ENCODE data around the gene TMEM17. TPM values are rescaled to one million over a fixed set of nuclear protein-coding genes. Genes with fewer than 3 reads are reported as not detected.

The TMEM17 gene
- total and polyA plus RNA-seq, 2 of the 13 experiments (the other 11 are each of a cell fraction or from before 2014, with no cell fraction given), result 0.22 to 0.50 TPM

DNA sequence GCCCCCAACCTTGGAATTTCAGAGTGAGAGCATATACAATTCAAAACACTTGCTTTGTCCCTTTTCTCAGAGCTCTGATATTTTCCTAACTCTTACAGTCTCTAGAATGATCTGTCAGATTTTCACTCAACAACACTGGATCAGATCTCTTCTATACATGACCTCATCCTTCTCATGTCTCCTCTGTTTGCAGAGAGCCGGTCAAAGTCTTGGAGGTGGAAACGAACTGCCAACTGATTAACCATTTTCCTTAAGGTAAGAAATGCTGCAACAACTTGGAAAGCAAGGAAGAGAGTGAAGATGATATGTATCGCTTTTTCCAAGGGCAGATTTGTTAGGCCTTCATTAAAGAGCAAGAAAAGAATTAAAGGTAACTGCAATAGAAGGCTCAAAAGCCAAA is 4.9 kb downstream of the TMEM17 start (continued):
- TF ChIP-seq, protein P1, sequence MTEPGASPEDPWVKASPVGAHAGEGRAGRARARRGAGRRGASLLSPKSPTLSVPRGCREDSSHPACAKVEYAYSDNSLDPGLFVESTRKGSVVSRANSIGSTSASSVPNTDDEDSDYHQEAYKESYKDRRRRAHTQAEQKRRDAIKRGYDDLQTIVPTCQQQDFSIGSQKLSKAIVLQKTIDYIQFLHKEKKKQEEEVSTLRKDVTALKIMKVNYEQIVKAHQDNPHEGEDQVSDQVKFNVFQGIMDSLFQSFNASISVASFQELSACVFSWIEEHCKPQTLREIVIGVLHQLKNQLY (CRISPR knock-in tag; IDR thresholded peaks at IDR 0.05), result no peak
- TF ChIP-seq, protein P2, sequence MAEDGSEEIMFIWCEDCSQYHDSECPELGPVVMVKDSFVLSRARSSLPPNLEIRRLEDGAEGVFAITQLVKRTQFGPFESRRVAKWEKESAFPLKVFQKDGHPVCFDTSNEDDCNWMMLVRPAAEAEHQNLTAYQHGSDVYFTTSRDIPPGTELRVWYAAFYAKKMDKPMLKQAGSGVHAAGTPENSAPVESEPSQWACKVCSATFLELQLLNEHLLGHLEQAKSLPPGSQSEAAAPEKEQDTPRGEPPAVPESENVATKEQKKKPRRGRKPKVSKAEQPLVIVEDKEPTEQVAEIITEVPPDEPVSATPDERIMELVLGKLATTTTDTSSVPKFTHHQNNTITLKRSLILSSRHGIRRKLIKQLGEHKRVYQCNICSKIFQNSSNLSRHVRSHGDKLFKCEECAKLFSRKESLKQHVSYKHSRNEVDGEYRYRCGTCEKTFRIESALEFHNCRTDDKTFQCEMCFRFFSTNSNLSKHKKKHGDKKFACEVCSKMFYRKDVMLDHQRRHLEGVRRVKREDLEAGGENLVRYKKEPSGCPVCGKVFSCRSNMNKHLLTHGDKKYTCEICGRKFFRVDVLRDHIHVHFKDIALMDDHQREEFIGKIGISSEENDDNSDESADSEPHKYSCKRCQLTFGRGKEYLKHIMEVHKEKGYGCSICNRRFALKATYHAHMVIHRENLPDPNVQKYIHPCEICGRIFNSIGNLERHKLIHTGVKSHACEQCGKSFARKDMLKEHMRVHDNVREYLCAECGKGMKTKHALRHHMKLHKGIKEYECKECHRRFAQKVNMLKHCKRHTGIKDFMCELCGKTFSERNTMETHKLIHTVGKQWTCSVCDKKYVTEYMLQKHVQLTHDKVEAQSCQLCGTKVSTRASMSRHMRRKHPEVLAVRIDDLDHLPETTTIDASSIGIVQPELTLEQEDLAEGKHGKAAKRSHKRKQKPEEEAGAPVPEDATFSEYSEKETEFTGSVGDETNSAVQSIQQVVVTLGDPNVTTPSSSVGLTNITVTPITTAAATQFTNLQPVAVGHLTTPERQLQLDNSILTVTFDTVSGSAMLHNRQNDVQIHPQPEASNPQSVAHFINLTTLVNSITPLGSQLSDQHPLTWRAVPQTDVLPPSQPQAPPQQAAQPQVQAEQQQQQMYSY (CRISPR knock-in tag; IDR thresholded peaks at IDR 0.05), result no peak
- TF ChIP-seq ZNF225 (CRISPR knock-in tag; IDR thresholded peaks at IDR 0.05) (no peak), ZSCAN25 (CRISPR knock-in tag; IDR thresholded peaks at IDR 0.05) (no peak), NFIC (IDR thresholded peaks at IDR 0.05; ENCODE audit: low read length) (no peak), BHLHE40 (IDR thresholded peaks at IDR 0.05; ENCODE audit: low read length) (no peak), ATF7 (IDR thresholded peaks at IDR 0.05) (peak; percentile 68), ATF7 (CRISPR knock-in tag; IDR thresholded peaks at IDR 0.05) (no peak), SCMH1 (CRISPR knock-in tag; IDR thresholded peaks at IDR 0.05; ENCODE audit: borderline replicate concordance) (no peak), ZBTB21 (CRISPR knock-in tag; IDR thresholded peaks at IDR 0.05) (no peak)

DNA sequence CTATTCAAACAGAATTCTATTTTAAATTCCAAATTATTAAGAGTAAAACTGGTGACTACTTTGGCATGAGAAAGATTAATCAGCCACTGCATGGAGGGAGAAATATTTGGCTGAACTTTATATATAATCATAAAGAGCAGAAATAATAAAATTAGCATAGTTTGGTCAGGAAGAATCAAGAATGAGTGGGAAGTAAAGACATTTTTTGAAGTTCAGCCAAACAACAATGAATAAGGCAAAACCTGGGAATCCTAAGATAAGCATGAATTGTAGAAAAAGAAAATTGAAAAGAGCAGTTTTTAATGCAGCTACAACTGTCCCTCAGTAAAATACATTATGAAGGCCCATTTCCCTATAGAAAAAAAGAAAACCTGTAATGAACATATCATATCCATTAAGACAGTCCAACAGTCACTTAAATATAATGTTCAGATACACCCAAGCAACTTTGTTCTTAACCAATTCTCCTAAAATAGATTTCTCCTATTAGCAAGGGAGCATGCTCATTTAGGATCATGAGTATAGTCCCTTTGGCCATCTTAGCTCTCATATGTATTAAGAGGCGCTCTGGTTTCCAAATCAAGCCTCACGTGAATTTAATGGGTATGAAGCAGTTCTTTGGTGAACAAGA is 6.5 kb downstream of the TMEM17 start:
- no peak overlapping the region for H3K4me3 ChIP-seq (replicated peaks in 1 of 3; ENCODE audit: insufficient read depth in 1 of 3, low read depth in 2 of 3, low read length in 3 of 3)
- H3K36me3 ChIP-seq (replicated peaks in 1 of 2; ENCODE audit: control insufficient read depth in 1 of 2, insufficient read depth in 2 of 2, low read length in 2 of 2), result no peaks in the 10 kb centered on the region
- H3K27me3 ChIP-seq (ENCODE audit: control insufficient read depth in 1 of 2, insufficient read depth in 2 of 2, low read length in 2 of 2), result no peaks in the 10 kb centered on the region
- H3K9me3 ChIP-seq (ENCODE audit: low read length), result no peaks in the 10 kb centered on the region
- ATAC-seq (no peak), DNase-seq (ENCODE audit: low spot score) (no peak), FAIRE-seq (no peak)
- in situ Hi-C loops (cut with HindIII; ENCODE audit: extremely low pct_ligation_motif_present, low pct_unique_long_range_greater_than_20kb) (no loop called here), intact Hi-C loops (cut with micrococcal nuclease; ENCODE audit: unreplicated experiment) (no loop called here)
- peak overlapping the region; percentile 9 for H2AFZ ChIP-seq (ENCODE audit: low read length)
- no TSS peak for BruUV-seq (replicated peaks)
- H4K20me1 ChIP-seq (ENCODE audit: insufficient read depth, low read length), result no peaks in the 10 kb centered on the region
- H3K27ac ChIP-seq (ENCODE audit: extremely low read length, insufficient read depth, low read length), result no peak overlapping the region
- ChIA-PET CTCF (ENCODE audit: low intra/inter-chr PET ratio, low total read pairs) (no interaction called here), POLR2A (interaction anchor here (2.4 kb wide), 1 partner anchor 70 kb away, joined by 5 read pairs; no protein-coding TSS in a partner anchor)
- no peaks in the 10 kb centered on the region for H3K79me2 ChIP-seq (ENCODE audit: insufficient read depth, low read length)
- H3K4me2 ChIP-seq (ENCODE audit: low read depth, low read length), result no peak overlapping the region
- TF ChIP-seq BHLHE40 (IDR thresholded peaks at IDR 0.05; ENCODE audit: low read length) (no peak), SETDB1 (CRISPR knock-in tag; IDR thresholded peaks at IDR 0.05; ENCODE audit: borderline replicate concordance) (no peak), HCFC1 (IDR thresholded peaks at IDR 0.05; ENCODE audit: low read depth, low read length) (no peak), TBX2 (CRISPR knock-in tag; IDR thresholded peaks at IDR 0.05; ENCODE audit: borderline replicate concordance) (no peak)
- TF ChIP-seq, protein P3, sequence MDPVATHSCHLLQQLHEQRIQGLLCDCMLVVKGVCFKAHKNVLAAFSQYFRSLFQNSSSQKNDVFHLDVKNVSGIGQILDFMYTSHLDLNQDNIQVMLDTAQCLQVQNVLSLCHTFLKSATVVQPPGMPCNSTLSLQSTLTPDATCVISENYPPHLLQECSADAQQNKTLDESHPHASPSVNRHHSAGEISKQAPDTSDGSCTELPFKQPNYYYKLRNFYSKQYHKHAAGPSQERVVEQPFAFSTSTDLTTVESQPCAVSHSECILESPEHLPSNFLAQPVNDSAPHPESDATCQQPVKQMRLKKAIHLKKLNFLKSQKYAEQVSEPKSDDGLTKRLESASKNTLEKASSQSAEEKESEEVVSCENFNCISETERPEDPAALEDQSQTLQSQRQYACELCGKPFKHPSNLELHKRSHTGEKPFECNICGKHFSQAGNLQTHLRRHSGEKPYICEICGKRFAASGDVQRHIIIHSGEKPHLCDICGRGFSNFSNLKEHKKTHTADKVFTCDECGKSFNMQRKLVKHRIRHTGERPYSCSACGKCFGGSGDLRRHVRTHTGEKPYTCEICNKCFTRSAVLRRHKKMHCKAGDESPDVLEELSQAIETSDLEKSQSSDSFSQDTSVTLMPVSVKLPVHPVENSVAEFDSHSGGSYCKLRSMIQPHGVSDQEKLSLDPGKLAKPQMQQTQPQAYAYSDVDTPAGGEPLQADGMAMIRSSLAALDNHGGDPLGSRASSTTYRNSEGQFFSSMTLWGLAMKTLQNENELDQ (CRISPR knock-in tag; IDR thresholded peaks at IDR 0.05; ENCODE audit: borderline replicate concordance), result no peak
- no peak overlapping the region for H3K9ac ChIP-seq (ENCODE audit: insufficient read depth, low read depth, low read length)
- WGBS (ENCODE audit: low lambda C conversion rate), result 98% methylated on average over 2 of the region's 2 CpGs
- peaks cover 30% of the 10 kb centered on the region for H3K4me1 ChIP-seq (ENCODE audit: insufficient read depth, low read length)
